Measurements from ENCODE around the gene PRKAR1B. TPM values are rescaled to one million over a fixed set of nuclear protein-coding genes. Genes with fewer than 3 reads are reported as not detected.
"Not testable (repeated sequence)": the region's sequence is repeated elsewhere in the genome, so short reads cannot be mapped to it uniquely, and the experiment has no call there.

The PRKAR1B gene
- polyA plus RNA-seq, 3 donors from 2014 or later: 3.0 to 6.1 (median 3.9) TPM

GRCh38 chr7:668139-668931, 58.7 kb downstream of the PRKAR1B start:
- H3K27ac Mint-ChIP-seq: no peak overlapping the region
- H3K9me3 Mint-ChIP-seq: peaks cover 0 to 4% (median 0%) of the 10 kb centered on the region in 6 donors
- peaks cover 0 to 7% of the 10 kb centered on the region in 2 donors for H3K4me1 Mint-ChIP-seq
- DNase-seq: no peak
- H3K4me3 Mint-ChIP-seq: no peak overlapping the region
- H3K27me3 Mint-ChIP-seq (ENCODE audit: low read depth in 3 of 3): peaks cover 0 to 3% (median 0%) of the 10 kb centered on the region in 3 donors
- peaks cover 0 to 7% (median 6%) of the 10 kb centered on the region in 3 donors for H3K36me3 Mint-ChIP-seq

- no peak for DNase-seq
- Mint-ChIP-seq H3K4me3 (no peak overlapping the region), H3K27me3 (ENCODE audit: low read depth in 3 of 3) (peaks cover 0 to 3% (median 0%) of the 10 kb centered on the region in 3 donors), H3K9me3 (peaks cover 0 to 4% (median 0%) of the 10 kb centered on the region in 6 donors), H3K27ac (no peak overlapping the region), H3K4me1 (peaks cover 0 to 7% of the 10 kb centered on the region in 2 donors), H3K36me3 (peaks cover 0 to 7% (median 6%) of the 10 kb centered on the region in 3 donors)
These were observed 60.4 kb downstream of the PRKAR1B start for GRCh38 chr7:666454-667292.

- Mint-ChIP-seq H3K4me3 (no peak overlapping the region), H3K27ac (no peak overlapping the region), H3K4me1 (peaks cover 0 to 7% of the 10 kb centered on the region in 2 donors), H3K9me3 (peaks cover 0 to 4% (median 0%) of the 10 kb centered on the region in 6 donors), H3K27me3 (ENCODE audit: low read depth in 3 of 3) (peaks cover 0 to 3% (median 0%) of the 10 kb centered on the region in 3 donors), H3K36me3 (peaks cover 0 to 7% (median 6%) of the 10 kb centered on the region in 3 donors)
- no peak for DNase-seq
These were observed 61.2 kb downstream of the PRKAR1B start for GRCh38 chr7:665736-666453.

DNA sequence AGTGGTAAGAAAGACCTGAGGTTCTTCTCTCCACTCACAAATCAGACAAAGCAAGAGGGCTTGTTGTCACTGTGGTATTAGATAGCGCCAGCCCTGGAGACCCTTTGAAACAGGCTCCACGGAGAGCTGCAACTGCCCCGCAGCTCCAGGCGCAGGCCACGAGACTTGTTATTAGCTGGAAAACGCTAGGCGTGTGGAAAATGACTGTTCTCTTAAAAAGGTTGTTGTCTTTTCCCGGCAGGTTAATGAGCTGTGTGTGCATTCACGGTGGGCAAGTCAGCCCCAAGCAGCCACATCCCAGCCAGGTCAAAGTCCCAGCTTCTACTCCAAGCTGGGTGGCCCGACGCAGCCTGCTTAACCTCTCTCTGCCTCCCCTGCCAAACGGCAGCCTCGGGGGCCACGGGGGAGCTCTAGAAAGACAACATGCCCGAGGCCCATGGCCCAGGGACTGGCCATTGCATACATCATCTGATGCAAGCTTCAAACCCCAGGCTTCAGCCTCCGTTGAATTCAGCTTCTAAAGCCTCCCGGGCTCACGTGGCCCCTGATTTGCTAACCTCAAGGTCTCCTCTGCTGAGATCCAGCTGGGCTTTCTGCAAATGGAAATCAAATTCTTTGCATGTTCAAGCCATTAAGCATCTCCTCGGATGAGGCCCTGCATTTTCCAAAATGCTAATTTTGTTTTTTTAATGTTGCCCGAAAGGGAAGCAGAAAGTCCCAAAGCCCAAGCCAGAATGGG, 61.9 kb downstream of the PRKAR1B start:
- Mint-ChIP-seq H3K4me1 (peaks cover 0 to 7% of the 10 kb centered on the region in 2 donors), H3K9me3 (peaks cover 0 to 4% (median 0%) of the 10 kb centered on the region in 6 donors), H3K27me3 (ENCODE audit: low read depth in 3 of 3) (peaks cover 0 to 3% (median 0%) of the 10 kb centered on the region in 3 donors), H3K36me3 (peaks cover 0 to 7% (median 6%) of the 10 kb centered on the region in 3 donors), H3K27ac (no peak overlapping the region), H3K4me3 (no peak overlapping the region)
- DNase-seq: no peak

DNA sequence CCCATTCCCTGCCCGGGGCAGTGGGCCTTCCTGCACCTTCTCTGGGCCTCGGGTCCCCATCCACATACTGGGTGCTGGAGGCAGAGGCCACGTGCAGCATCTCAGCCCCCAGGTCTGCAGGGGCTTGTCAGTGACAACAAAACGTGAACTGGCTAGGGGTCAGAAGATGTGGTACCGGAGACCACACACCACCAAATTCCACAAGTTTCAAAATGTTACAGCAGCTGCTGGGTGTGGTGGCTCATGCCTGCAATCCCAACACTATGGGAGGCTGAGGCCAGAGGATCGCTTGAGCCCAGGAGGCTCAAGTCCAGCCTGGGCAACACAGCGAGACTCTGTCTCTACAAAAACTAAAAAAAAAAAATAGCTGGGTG, 62.7 kb downstream of the PRKAR1B start:
- Mint-ChIP-seq H3K4me3 (no peak overlapping the region), H3K36me3 (peaks cover 0 to 7% (median 6%) of the 10 kb centered on the region in 3 donors), H3K9me3 (peaks cover 0 to 4% (median 0%) of the 10 kb centered on the region in 6 donors), H3K27me3 (ENCODE audit: low read depth in 3 of 3) (peaks cover 0 to 3% (median 0%) of the 10 kb centered on the region in 3 donors), H3K27ac (no peak overlapping the region), H3K4me1 (peaks cover 0 to 7% of the 10 kb centered on the region in 2 donors)
- DNase-seq: no peak

DNA sequence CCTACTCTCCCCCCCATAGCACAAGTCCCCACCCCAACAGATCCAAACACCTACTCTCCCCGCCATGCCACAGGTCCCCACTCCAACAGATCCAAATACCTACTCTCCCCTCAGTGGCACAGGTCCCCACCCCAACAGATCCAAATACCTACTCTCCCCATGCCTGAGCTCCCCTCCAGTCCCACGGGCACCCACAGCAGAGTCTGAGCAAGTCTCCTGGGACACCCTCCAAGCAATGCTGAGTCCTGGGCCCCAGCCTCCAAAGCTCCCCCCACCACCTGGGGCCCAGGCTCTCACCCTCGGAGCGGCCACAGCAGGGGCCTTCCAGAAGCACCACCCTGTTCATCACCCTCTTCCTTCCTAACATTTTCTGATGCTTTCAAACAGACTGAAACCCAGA, 64.5 kb downstream of the PRKAR1B start:
- no peak for DNase-seq
- no peaks in the 10 kb centered on the region for H3K9me3 Mint-ChIP-seq
- H3K4me3 Mint-ChIP-seq: no peak overlapping the region
- no peaks in the 10 kb centered on the region for H3K36me3 Mint-ChIP-seq
- no peaks in the 10 kb centered on the region for H3K4me1 Mint-ChIP-seq
- no peaks in the 10 kb centered on the region for H3K27me3 Mint-ChIP-seq (ENCODE audit: low read depth in 3 of 3)
- H3K27ac Mint-ChIP-seq: peak overlapping the region in 2 of 6 donors; percentile 8 to 45

DNA sequence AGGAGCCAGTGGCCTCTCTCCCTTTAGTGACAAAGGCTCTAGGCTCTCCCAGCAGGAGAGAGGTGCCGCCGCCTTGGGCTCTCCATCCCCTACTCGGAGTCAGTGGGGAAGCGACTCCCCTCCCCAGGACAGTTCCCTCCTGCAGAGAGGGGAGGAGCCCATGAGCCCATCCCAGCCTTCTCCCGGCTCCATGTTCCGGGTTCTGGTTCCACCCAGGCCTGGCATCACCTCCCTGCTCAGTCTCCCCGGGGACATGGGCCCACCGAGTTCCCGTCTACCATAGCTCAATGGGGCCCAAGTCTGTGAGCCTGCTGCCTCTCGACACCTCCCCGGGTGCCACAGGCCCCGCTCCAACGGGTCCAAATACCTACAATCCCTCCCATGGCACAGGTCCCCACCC, 67.1 kb downstream of the PRKAR1B start:
- H3K4me1 Mint-ChIP-seq: no peaks in the 10 kb centered on the region
- H3K36me3 Mint-ChIP-seq: no peaks in the 10 kb centered on the region
- no peaks in the 10 kb centered on the region for H3K27me3 Mint-ChIP-seq (ENCODE audit: low read depth in 3 of 3)
- no peak overlapping the region for H3K27ac Mint-ChIP-seq
- no peak overlapping the region for H3K4me3 Mint-ChIP-seq
- no peak for DNase-seq
- no peaks in the 10 kb centered on the region for H3K9me3 Mint-ChIP-seq

GRCh38 chr7:659306-659847, 67.7 kb downstream of the PRKAR1B start:
- Mint-ChIP-seq H3K27ac (no peak overlapping the region), H3K4me3 (no peak overlapping the region), H3K9me3 (no peaks in the 10 kb centered on the region), H3K27me3 (ENCODE audit: low read depth in 3 of 3) (no peaks in the 10 kb centered on the region), H3K36me3 (no peaks in the 10 kb centered on the region), H3K4me1 (no peaks in the 10 kb centered on the region)
- DNase-seq: no peak

DNA sequence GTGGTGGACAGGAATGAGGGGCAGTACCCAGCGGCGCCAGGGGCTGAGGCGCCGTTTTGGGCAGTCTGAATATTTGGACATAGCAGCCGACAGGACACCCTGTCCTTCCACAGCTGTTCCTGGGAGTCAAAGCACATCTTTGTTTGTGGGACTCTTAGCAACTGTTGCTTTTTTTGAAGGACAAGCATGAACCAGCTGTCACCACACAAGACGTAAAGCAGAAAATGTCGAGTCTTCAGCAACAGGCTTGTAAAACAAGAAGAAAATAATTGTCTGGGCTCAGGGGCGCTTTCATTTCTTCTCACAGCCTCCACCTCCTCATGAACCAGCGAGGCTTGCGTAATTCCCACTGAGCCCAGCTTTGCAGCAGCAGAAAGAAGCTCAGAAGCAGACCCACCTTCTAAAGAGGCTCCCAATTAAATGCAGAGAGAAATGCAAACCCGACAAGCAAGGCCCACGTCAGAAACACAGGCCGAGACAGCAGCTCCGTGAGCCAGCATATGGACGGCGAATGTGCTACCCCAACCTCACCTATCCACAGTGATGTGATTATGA, 69.4 kb downstream of the PRKAR1B start:
- Mint-ChIP-seq H3K27me3 (ENCODE audit: low read depth in 3 of 3) (no peaks in the 10 kb centered on the region), H3K27ac (no peak overlapping the region), H3K9me3 (no peaks in the 10 kb centered on the region), H3K4me3 (no peak overlapping the region), H3K4me1 (no peaks in the 10 kb centered on the region), H3K36me3 (no peaks in the 10 kb centered on the region)
- no peak for DNase-seq

- DNase-seq; H3K4me1 Mint-ChIP-seq; H3K36me3 Mint-ChIP-seq; H3K27me3 Mint-ChIP-seq (ENCODE audit: low read depth in 3 of 3); H3K4me3 Mint-ChIP-seq; H3K27ac Mint-ChIP-seq; H3K9me3 Mint-ChIP-seq: not testable (repeated sequence)
These were observed 70.1 kb downstream of the PRKAR1B start for GRCh38 chr7:657010-657409.

DNA sequence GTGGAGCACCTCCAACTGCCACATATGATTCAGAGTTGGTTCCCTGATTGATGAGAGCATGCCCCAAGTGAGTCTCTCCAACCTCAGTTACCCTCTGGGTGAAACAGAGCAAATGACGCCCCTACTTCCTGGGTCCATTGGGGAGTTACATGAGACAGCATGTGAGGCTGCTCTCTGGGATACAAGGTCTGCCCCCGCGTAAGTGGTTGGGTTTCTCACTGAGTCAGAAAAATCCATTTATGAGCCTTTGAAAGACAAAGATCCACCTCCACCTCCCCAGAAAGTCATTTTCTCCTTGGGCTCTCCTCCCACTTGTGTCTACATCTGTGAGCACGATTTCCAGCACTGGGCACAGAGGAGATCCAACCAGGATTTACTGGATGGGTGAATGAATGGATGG, 71.3 kb downstream of the PRKAR1B start:
- Mint-ChIP-seq H3K4me1 (no peaks in the 10 kb centered on the region), H3K9me3 (no peaks in the 10 kb centered on the region), H3K4me3 (no peak overlapping the region), H3K36me3 (no peaks in the 10 kb centered on the region), H3K27ac (no peak overlapping the region), H3K27me3 (ENCODE audit: low read depth in 3 of 3) (no peaks in the 10 kb centered on the region)
- DNase-seq: no peak

- DNase-seq: no peak
- Mint-ChIP-seq H3K9me3 (no peaks in the 10 kb centered on the region), H3K4me3 (no peak overlapping the region), H3K27ac (no peak overlapping the region), H3K4me1 (no peaks in the 10 kb centered on the region), H3K36me3 (no peaks in the 10 kb centered on the region), H3K27me3 (ENCODE audit: low read depth in 3 of 3) (no peaks in the 10 kb centered on the region)
These were observed 73.0 kb downstream of the PRKAR1B start for GRCh38 chr7:653829-654764.
